HG03039 (cell line): ENCODE data around the gene PHACTR1.
"Not testable (repeated sequence)": the region's sequence is repeated elsewhere in the genome, so short reads cannot be mapped to it uniquely, and the experiment has no call there.

Experiments used
- ATAC-seq: cut with Tn5 transposase; IDR thresholded peaks from one replicate; pipeline ENCODE4 v1.9.1; 2021; ENCODE audit warnings: mild to moderate bottlenecking, moderate library complexity; ENCODE audit not compliant: unreplicated experiment

Gene PHACTR1

DNA sequence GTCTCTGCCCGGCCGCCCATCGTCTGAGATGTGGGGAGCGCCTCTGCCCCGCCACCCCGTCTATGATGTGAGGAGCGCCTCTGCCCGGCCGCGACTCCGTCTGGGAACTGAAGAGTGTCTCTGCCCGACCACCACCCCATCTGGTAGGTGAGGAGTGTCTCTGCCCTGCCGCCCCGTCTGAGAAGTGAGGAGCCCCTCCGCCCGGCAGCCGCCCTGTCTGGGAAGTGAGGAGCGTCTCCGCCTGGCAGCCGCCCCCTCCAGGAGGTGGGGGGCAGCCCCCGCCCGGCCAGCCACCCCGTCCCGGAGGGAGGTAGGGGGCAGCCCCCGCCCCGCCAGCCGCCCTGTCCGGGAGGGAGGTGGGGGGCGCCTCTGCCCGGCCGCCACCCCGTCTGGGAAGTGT is 417.3 kb downstream of the PHACTR1 start:
- ATAC-seq = not testable (repeated sequence)

DNA sequence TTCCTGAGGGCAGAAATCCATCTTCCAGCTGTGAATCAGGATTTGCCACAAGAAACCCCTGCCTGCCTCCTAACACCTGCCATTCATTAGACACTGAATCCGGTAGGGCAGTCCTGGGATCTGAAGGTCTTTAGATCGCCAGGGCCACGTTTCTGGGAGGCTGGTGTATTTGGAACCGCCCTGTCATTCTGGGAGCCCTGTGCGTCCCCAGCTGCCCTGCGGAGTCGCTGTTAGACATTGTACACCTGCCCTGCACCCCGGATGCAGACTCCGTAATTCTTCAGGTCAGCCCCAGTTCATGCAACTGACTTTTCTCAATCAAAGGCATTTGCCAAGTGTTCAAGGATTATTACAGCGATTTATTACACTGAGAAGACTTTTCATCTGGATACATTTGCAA is 418.6 kb downstream of the PHACTR1 start:
- ATAC-seq = no peak

DNA sequence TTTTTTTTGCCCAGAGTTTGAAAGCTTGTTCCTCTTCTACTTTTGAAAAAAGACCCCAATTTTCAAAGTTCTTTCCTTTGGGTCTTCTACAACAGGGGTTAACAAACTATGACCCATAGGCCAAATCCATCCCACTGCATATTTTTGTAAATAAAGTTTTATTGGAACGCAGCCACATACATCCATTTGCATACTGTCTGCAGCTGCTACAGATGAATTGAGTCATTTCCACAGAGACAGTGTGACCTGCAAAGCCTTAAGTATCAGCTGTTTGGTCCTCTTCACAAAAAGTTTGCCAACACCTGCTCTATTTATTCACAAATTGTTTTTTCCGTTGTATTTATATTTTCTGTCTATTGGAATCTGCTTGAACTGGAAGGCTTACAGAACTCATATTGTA is 422.6 kb downstream of the PHACTR1 start:
- no peak for ATAC-seq

DNA sequence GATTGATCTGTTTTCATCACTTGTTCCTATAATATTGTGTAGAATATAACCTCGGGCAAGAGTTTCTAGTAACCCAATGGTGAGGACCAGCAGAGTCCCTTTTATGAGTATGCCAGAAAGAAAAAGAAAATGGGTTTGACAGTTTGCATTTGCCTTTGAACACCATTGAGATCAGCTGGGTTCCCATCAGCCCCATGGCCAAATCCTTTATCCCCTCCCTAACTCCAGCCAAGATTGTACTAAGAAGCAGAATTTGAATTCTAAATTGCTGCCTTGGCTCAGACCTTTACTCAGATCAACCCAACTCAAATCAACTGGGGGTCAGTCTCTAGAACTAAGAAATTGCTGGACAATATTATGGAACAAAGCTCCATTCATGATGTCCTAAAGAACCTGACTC is 424.4 kb downstream of the PHACTR1 start:
- no peak for ATAC-seq

DNA sequence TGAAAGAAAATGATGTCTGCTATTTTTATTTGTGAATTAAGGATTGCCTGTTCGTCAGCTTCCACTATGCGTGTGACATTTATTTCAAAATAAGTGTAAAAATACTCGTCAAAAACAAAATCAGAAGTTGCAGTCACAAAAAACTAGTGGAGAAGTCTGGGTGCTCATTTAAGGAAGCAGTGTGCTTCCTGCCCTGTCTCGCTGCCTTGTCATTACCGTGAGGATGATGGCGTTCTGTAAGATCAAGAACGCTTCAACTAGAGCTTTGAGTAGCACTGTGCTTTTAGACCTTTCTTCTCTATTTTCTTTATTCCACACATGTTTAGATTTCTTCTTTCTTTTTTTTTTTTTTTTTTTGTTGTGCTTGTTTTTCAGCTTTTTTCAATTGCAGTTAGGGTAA is 424.8 kb downstream of the PHACTR1 start:
- no peak for ATAC-seq

DNA sequence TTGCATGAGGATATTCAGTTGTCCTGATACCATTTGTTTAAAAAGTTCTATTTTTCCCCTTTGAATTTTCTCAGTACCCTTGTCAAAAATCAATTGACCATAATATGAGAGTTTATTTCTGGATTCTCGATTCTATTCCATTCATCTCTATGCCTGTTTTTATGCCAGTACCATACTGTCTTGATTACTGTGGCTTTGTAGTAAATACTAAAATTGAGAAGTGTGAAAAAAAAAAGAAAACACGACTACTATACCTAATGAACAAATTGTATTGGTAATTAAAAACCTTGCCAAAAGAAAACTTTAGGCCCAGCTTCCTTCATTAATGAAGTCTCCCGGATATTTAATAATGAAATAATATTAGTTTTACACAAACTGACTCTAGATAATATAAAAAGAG is 426.0 kb downstream of the PHACTR1 start:
- ATAC-seq = no peak

DNA sequence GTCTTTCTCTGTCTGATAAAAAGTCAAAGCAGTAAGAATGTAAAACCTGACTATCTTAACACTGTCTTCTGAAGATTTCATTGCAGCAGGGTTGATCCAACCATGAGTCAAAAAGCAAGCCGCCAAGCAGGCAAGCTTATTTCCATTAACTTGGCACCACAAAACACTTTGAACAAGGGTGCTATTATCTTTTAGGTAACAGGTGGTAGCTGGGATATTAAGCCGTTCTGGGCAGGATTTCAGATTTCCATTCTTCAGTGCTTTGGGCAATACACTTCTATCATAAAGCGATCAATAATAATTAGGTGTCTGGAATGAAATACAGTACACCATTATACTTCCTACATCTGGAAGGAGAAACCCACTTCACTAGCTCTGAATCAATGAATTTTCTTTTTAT is 429.9 kb downstream of the PHACTR1 start:
- ATAC-seq = no peak

DNA sequence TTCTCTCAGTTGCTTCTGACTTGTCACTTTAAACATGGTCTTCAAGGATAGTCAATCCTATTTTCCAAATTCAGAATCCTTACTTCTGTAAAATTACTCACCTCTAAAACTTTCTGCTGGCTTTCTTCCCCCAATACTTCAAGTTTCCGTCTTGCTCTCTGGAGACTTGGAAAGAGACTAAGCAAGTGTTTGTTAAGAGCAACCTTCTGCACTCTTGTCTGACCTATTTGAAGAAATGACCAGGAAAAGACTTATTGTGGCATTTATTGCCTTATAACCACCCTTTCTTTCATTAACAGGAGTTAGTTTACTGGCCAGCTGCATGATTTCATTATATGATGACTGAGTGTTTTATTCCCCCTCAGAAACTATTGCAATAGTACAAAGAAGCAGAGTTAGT is 430.8 kb downstream of the PHACTR1 start:
- ATAC-seq = no peak

DNA sequence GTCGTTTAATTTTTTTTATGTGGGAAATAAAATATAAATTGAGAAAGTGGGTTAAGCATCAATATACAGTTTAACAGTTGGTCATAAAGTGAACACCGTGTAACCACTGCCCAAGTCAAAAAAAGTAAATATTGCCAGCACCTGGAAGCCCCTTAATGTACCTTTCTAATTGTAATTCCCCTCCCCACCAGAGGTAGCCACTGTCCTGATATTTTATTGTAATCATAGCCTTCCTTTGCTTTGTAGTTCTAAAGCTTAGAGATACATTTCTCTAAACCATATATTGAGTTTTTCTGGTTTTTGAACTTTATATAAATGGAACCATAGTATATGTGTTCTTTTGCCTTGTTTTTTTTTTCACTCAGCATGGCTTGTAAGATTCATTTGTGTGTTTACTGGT is 431.2 kb downstream of the PHACTR1 start:
- no peak for ATAC-seq

DNA sequence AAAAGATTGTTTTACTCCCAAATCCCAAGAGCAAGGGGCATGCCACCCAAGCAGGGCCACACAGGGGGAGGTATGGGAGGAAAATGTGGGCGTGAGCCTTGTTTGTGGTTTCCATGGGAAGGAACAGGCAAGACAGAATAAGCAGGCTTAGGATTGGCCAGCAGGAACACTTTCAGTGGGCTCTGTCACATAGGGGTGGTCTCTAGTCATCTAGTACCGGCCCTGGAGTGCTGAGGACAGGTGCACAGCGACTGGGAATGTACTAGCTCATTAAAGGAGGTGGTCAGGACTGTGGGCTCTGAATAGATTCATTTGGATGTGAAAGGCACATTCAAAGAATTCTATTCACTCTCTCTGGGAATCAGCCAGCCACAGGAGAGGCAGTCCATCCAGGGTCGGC is 436.2 kb downstream of the PHACTR1 start:
- no peak for ATAC-seq

DNA sequence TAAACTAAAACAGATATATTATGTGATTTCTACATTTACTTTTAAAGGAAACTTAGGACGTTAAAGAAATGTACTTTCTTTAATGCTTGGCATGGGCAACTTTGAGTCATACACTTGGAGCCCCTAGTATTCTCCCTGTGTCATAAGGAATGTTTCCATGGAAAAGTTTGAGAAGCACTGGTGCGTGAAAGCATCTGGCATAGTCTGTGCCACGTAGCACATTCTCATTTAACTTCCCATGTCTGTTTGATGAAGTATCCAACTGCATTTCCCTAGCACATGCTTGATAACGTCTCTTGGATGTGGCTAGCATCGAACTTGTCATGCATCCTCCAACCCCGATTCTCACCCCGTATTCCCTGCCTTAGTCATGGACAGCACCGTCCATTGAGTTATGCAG is 439.8 kb downstream of the PHACTR1 start:
- no peak for ATAC-seq

DNA sequence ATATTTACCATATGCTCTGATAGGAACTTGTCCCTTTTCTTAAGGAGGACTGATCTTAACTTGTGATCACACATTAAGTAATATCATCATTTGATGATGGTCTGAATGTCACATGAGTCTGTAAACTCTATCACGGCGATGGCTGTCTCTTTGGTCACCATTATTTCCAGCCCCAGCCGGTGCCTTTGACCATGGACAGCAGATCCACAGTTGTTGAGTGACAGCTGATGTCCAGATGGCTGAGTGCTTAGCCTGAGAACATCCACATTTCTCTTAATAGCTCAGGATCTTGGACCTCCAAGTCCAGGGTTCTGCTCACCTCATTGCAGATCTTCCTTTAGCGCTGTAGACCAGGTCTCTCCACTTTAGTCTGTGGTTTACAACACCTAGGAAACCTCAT is 440.7 kb downstream of the PHACTR1 start:
- ATAC-seq = no peak

DNA sequence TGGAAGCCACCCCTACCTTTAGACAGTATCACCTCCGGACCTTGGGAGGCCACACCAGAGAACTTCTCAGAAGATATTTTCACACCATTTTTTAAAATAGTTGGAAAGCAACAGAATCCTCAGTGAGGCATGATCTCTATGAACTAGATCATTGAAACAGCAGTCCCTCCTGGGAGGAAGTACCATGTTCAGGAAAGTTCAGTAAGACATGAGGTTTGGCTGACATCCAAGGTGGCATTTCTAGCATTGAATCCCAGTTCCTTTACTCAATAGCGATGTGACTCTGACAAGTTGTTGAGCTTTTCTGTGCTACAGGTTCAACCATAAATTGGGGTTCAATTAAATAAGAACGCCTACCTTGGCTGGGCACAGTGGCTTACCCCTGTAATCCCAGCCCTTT is 442.7 kb downstream of the PHACTR1 start:
- no peak for ATAC-seq

DNA sequence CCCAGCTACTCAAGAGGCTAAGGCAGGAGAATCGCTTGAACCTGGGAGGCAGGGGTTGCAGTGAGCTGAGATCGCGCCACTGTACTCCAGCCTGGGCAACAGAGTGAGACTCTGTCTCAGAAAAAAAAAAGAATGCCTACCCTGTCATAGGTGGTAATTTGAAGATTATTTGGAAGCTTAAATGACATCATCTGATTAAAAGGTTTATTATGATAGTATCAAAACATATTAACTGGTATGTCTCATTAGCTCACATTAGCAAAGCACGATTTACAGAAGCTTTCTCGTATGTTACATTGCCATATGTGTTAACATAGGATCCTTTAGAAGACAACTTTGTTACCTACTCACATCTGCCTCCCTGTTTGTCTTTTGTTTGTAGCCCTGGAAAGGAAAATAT is 443.3 kb downstream of the PHACTR1 start:
- ATAC-seq = not testable (repeated sequence)

DNA sequence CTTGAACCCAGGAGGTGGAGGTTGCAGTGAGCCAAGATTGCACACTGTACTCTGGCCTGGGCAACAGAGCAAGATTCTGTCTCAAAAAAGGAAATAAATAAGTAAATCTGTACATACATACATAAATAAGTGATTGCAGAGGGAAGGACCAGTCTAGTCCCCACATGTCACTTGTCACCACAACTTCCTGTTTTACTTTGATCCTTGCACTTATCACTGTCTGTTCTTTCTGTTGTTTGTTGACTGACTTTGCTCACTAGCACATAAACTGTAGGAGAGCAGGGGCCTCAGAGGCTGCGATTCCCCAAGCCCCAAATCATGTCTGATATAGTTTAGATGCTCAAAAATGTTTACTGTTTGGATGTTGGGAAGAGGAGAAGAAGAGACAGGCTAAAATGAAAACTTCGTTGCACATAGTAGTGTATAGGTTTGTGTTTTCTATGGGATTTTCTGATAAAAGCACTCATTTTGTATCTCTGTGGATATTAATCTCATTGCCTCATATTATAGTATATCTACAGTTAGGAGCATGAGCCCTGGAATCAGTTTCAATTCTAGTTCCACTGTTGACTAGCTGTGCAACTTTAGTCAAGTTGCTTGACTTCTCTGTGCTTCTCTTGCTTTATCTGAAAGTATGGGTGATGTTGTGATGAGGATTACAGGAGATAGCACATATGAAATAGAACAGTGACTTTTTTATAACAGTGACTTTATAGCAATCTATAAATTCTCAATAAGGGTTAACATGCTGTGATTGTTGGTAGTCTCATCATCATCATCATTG is 446.8 kb downstream of the PHACTR1 start:
- ATAC-seq = no peak

DNA sequence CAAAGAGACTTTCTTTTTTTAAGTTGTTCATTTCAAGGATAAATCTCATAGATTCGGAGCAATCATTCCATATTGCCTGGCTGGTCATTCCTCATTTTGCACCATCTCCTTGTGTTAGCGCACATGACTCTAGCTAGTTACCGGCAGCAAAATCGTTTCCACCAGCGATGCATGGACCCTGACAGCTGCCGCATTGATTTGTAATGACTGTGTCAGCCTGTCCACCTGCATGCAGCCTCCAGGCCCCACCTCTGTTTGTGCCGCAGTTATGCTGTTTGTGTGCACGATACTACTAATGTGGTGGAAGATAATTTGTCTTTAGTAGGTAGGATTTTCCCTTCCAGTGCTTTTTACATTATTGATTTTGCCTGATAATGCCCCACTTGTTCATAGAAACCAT is 447.7 kb downstream of the PHACTR1 start:
- ATAC-seq = no peak

DNA sequence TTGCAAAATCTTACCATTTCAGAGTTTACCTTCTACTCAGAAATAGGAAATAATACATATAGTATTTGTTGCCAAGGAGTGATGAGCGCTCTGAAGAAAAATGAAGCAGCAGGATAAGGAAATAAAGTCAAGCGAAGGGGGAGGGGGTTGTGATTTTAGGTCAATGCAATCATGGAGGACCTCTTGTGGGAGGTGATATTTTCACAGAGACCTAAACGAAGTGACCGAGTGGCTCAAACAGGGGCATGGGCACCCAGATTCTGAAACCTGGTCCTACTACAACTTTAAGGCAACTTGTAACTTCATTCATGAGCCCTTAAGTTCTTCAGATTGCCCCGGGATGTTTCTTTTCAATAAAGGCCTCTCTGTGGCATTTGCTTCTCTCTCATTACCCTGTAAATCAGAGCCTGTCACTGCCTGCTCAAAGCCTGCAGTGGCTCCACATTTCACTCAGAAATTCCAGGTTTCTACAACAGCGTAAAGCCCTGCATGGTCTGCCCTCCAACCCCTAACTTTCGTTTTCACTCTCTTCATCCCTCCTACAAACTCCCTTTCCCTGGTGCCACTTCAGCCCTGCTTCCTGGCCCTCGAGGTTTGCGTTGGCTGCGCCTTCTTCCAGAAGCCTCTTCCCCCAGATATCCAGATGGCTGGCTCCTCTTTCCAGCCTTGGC is 449.1 kb downstream of the PHACTR1 start:
- no peak for ATAC-seq

DNA sequence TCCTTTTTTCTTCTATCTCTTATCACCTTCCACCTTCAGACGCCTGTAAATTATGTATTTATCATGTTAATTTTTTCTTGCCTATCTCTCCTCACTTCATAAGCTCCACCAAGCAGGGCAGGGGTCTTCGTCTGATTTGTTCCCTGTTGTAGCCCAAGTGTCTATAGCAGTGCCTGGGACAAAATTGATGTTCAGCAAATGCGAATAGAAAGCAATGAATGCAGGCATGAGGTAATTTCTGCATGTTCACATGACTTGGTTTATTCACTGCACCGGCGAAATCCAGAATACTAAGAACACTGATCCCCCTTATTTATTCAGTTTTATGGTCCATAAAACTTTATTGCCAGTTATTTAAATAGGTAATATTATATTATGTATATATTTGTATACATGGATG is 449.7 kb downstream of the PHACTR1 start:
- ATAC-seq = no peak

DNA sequence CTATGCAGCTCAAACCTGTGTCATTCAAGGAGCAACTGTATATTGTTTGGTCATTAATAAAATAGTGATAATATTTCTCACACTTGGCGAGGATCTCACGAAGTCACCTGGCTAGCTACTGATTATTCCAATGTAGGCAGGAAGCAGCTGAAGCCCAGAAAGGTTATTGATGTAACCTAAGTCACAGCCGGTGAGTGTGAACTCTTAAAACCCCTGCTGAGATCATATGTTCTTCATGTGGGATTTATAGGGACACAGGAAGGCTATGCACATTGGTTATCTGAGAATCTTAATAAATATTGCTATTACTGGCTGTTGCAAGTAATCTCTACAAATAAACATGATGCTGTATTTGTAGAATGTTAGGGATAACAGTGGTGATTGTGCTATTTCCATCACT is 450.3 kb downstream of the PHACTR1 start:
- no peak for ATAC-seq

DNA sequence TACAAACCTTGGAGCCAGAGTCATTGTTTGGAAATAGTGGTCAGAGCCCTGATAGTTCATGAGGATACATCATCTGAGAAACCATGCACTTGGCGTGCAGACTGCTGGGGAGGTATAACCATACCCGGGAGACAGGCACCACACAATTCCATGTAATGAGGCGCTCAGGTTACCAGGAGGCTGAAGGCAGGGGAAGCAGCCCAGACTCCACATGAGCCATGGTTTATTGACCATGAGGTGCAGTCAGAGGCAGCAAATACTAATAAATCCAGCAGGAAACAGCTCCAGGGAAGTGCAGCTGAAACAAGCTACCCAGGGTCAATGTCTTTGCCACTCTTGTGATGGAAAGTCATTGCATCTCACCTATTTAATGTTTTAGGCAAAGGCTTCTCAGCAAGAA is 455.7 kb downstream of the PHACTR1 start:
- ATAC-seq = no peak

DNA sequence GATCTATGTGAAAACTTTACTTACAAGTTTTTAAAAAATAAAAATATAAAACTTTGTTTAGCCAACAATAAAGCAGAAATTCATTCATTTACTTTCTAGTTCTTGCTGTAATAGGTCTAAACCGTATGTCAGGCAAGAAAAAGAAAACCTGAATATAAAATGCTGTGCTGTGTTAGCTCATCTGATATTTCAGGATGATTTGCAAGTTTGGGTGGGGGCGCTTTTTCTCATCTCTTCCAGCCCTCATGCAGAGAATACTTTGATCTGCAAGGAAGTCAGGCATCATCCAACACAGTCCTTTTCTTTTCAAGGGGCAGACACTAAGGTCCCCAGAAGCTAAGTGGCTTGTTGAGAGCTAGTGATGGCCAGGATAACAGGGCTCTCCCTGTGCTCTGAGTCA is 458.5 kb downstream of the PHACTR1 start:
- ATAC-seq = no peak

DNA sequence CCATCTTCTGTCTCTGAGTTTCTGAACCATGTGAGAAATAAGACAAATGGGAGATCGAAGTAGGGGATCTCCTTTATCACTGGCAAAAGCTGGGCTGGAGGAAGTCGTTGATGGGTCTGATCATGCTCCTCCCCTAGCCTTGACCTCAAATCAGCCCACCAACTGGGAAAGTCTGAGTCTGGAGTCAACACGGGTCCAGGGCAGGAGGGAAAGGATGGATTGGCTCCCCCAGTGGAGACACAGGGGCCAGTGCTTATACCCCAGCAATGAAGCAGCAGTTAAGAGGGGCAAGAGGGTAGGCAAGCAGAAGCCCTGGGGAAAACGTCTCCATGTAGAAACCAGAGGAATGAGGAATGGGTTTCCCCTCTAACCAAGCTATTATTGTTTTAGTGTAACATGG is 459.2 kb downstream of the PHACTR1 start:
- no peak for ATAC-seq

DNA sequence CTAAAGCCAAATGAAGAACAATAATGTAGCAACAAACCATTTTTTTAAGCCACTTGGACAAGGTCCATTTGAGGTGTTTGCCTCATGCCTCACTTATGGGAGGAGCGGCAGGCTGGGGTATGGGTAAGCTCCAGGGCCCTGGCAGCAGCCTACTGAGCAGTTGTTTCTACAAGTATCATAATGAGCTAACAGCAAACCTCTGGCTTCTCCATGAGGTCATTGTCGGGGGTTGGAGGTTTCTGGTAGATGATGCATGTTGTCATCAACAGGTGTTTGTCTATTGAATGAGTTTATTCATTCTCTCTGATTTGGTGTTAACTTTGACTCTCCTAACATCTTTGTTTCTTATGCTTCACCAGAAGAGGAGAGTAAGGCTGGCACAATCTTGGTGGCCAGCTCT is 461.1 kb downstream of the PHACTR1 start:
- no peak for ATAC-seq
